H1 (cell line): ENCODE results near the gene C19orf12. TPM values are rescaled to one million over a fixed set of nuclear protein-coding genes. Genes with fewer than 3 reads are reported as not detected.

Experiments used
- CTCF ChIA-PET: fragments of 300-600 bp; sonication (Branson Sonifier 250); formaldehyde crosslinking; loops from one replicate; lab custom pipeline; 2021; ENCODE audit not compliant: partially characterized antibody; lab: Charles Lee
- POLR2A ChIA-PET: fragments of 300-600 bp; sonication (Branson Sonifier 250); formaldehyde crosslinking; loops from one replicate; lab custom pipeline; 2021; ENCODE audit warnings: inconsistent platforms; ENCODE audit not compliant: partially characterized antibody; lab: Charles Lee
- DNase-seq, 2 experiments: peaks; one replicate each; pipeline versions ENCODE4 v3.0.0 to v3.0.0-alpha.2; 2010 to 2022; ENCODE audit warnings: low spot score in 2 of 2, low read depth in 1 of 2, mixed read lengths in 1 of 2
- FAIRE-seq: peaks from 2 replicates; lab custom pipeline; 2011; peaks lifted over from hg19 to GRCh38; lab: Jason Lieb, UNC
- H2AFZ ChIP-seq: 2 replicates; pipeline ENCODE4 v1.8.1; 2012; ENCODE audit warnings: low read length, inconsistent platforms
- H2AK5ac ChIP-seq: 2 replicates; pipeline ENCODE4 v1.6.1; 2013; ENCODE audit warnings: low read depth, low read length
- H2BK120ac ChIP-seq: replicated peaks from 2 replicates; pipeline ENCODE3; 2013; ENCODE audit warnings: low read depth, low read length, inconsistent platforms
- H2BK12ac ChIP-seq: 2 replicates; pipeline ENCODE4 v1.6.1; 2013; ENCODE audit warnings: low read depth, low read length
- H2BK15ac ChIP-seq: 2 replicates; pipeline ENCODE4 v1.6.1; 2013; ENCODE audit warnings: low read length
- H2BK20ac ChIP-seq: 2 replicates; pipeline ENCODE4 v1.6.1; 2013; ENCODE audit warnings: low read length
- H2BK5ac ChIP-seq: 2 replicates; pipeline ENCODE4 v1.6.1; 2013; ENCODE audit warnings: low read depth, low read length
- H3K14ac ChIP-seq: 2 replicates; pipeline ENCODE4 v1.6.1; 2013; ENCODE audit warnings: inconsistent platforms; ENCODE audit not compliant: insufficient read length
- H3K18ac ChIP-seq: 2 replicates; pipeline ENCODE4 v1.6.1; 2013; ENCODE audit warnings: low read length; ENCODE audit errors: extremely low read depth
- H3K23ac ChIP-seq: 2 replicates; pipeline ENCODE4 v1.6.1; 2013; ENCODE audit warnings: inconsistent platforms; ENCODE audit not compliant: insufficient read length
- H3K23me2 ChIP-seq: 2 replicates; pipeline ENCODE4 v1.6.1; 2013; ENCODE audit warnings: low read depth, low read length
- H3K27ac ChIP-seq: 2 replicates; pipeline ENCODE4 v1.6.1; 2011; ENCODE audit warnings: low read depth, low read length, inconsistent platforms
- H3K27me3 ChIP-seq, 4 experiments: replicated peaks in 1 of 4; 1 replicate in 1 of 4; 2 replicates in 3 of 4; pipeline versions ENCODE4 v1.6.1 to v1.8.1; 2011 to 2013; ENCODE audit warnings: low read length in 3 of 4, mild to moderate bottlenecking in 3 of 4, inconsistent platforms in 2 of 4, mixed read lengths in 2 of 4, moderate library complexity in 1 of 4; ENCODE audit not compliant: control insufficient read depth in 3 of 4, insufficient read depth in 3 of 4; ENCODE audit errors: extremely low read depth in 1 of 4
- H3K36me3 ChIP-seq, 4 experiments: 2 replicates each; pipeline versions ENCODE4 v1.6.1 to v1.8.1; 2011 to 2013; ENCODE audit warnings: mild to moderate bottlenecking in 4 of 4, low read length in 3 of 4, moderate library complexity in 2 of 4, control low read depth in 1 of 4, inconsistent platforms in 1 of 4; ENCODE audit not compliant: insufficient read depth in 4 of 4, control insufficient read depth in 2 of 4
- H3K4ac ChIP-seq: replicated peaks from 2 replicates; pipeline ENCODE3; 2013; ENCODE audit warnings: low read length, low read depth, mixed read lengths, inconsistent platforms; ENCODE audit not compliant: insufficient read length
- H3K4me1 ChIP-seq, 4 experiments: replicated peaks in 1 of 4; 1 replicate in 1 of 4; 2 replicates in 3 of 4; pipeline versions ENCODE4 v1.6.1 to v1.8.1; 2011 to 2013; ENCODE audit warnings: low read length in 3 of 4, inconsistent platforms in 2 of 4, mixed read lengths in 1 of 4; ENCODE audit not compliant: insufficient read depth in 4 of 4, control insufficient read depth in 3 of 4
- H3K4me2 ChIP-seq, 2 experiments: 2 replicates each; pipeline versions ENCODE4 v1.6.1 to v1.8.1; 2011 to 2013; ENCODE audit warnings: low read depth in 2 of 2, low read length in 2 of 2, control low read depth in 1 of 2, inconsistent platforms in 1 of 2, mild to moderate bottlenecking in 1 of 2; ENCODE audit not compliant: insufficient read depth in 1 of 2
- H3K4me3 ChIP-seq, 4 experiments: fragments of 200-600, 300-600 bp in 1 of 4; sonication (generic), shearing (Covaris generic), sonication (Bioruptor Twin) in 1 of 4; 2 replicates each; pipeline versions ENCODE4 v1.5.1 to v1.8.1; 2011 to 2016; ENCODE audit warnings: low read length in 4 of 4, low read depth in 3 of 4, control low read depth in 2 of 4, inconsistent platforms in 2 of 4, mild to moderate bottlenecking in 2 of 4, mixed read lengths in 1 of 4, moderate library complexity in 1 of 4; ENCODE audit not compliant: insufficient read depth in 2 of 4; ENCODE audit errors: extremely low read depth in 1 of 4
- H3K56ac ChIP-seq: replicated peaks from 2 replicates; pipeline ENCODE3; 2013; ENCODE audit warnings: low read depth, mild to moderate bottlenecking, mixed read lengths, low read length, inconsistent platforms; ENCODE audit not compliant: insufficient read length
- H3K79me1 ChIP-seq: 2 replicates; pipeline ENCODE4 v1.6.1; 2013; ENCODE audit warnings: low read depth, low read length, control low read depth
- H3K79me2 ChIP-seq, 2 experiments: 2 replicates each; pipeline versions ENCODE4 v1.6.1 to v1.8.1; 2012 to 2013; ENCODE audit warnings: low read length in 2 of 2, mild to moderate bottlenecking in 2 of 2, inconsistent platforms in 1 of 2; ENCODE audit not compliant: insufficient read depth in 2 of 2, control insufficient read depth in 1 of 2
- H3K9ac ChIP-seq, 4 experiments: replicated peaks in 1 of 4; 1 replicate in 1 of 4; 2 replicates in 3 of 4; pipeline versions ENCODE4 v1.6.1 to v1.8.1; 2011 to 2013; ENCODE audit warnings: low read depth in 3 of 4, low read length in 3 of 4, control low read depth in 2 of 4, mild to moderate bottlenecking in 2 of 4, moderate library complexity in 2 of 4, inconsistent platforms in 1 of 4; ENCODE audit errors: extremely low read depth in 1 of 4
- H3K9me3 ChIP-seq, 2 experiments: 2 replicates each; pipeline versions ENCODE4 v1.6.1 to v1.8.1; 2012 to 2013; ENCODE audit warnings: mild to moderate bottlenecking in 2 of 2, moderate library complexity in 2 of 2, control low read depth in 1 of 2, inconsistent platforms in 1 of 2, low read depth in 1 of 2, low read length in 1 of 2, mixed read lengths in 1 of 2; ENCODE audit not compliant: insufficient read depth in 2 of 2
- H4K20me1 ChIP-seq, 2 experiments: replicated peaks in 1 of 2; 2 replicates each; pipeline versions ENCODE3 to v1.8.1; 2011 to 2013; ENCODE audit warnings: inconsistent platforms in 2 of 2, low read length in 2 of 2, mild to moderate bottlenecking in 1 of 2; ENCODE audit not compliant: insufficient read depth in 2 of 2, control insufficient read depth in 1 of 2
- H4K5ac ChIP-seq: 2 replicates; pipeline ENCODE4 v1.6.1; 2013; ENCODE audit warnings: low read length, low read depth, mixed read lengths, inconsistent platforms; ENCODE audit not compliant: insufficient read length
- H4K8ac ChIP-seq: 2 replicates; pipeline ENCODE4 v1.8.0; 2013; ENCODE audit warnings: mild to moderate bottlenecking, moderate library complexity, low read length, inconsistent platforms; ENCODE audit not compliant: insufficient read depth; ENCODE audit errors: extremely low read depth
- H4K91ac ChIP-seq: replicated peaks from 2 replicates; pipeline ENCODE3; 2013; ENCODE audit warnings: low read length, mixed read lengths, inconsistent platforms; ENCODE audit not compliant: insufficient read length
- CHD2 ChIP-seq: IDR thresholded peaks from 2 replicates; pipeline ENCODE4 v1.6.1; 2012; ENCODE audit warnings: low read length, improper control_type of control experiment
- EZH2 ChIP-seq: fragments of 200-600 bp; sonication (generic); IDR thresholded peaks from 2 replicates; pipeline ENCODE4 v1.7.1; 2012; ENCODE audit warnings: low read depth, mild to moderate bottlenecking, moderate library complexity, low read length, inconsistent platforms; ENCODE audit not compliant: severe bottlenecking
- GABPA ChIP-seq: IDR thresholded peaks from 2 replicates; pipeline ENCODE4 v1.6.1; 2011; ENCODE audit warnings: mild to moderate bottlenecking, low read length, moderate library complexity, borderline replicate concordance; ENCODE audit not compliant: insufficient read depth
- HDAC2 ChIP-seq, 2 experiments: fragments of 300-600 bp in 1 of 2; sonication (generic) in 1 of 2; IDR thresholded peaks; 2 replicates each; pipeline ENCODE4 v1.6.1; 2011 to 2012; ENCODE audit warnings: low read depth in 2 of 2, low read length in 2 of 2, mild to moderate bottlenecking in 2 of 2, moderate library complexity in 2 of 2, borderline replicate concordance in 1 of 2, inconsistent platforms in 1 of 2
- JUN ChIP-seq: IDR thresholded peaks from 2 replicates; pipeline ENCODE4 v1.6.1; 2011; ENCODE audit warnings: low read depth, mild to moderate bottlenecking, improper control_type of control experiment, low read length
- KDM5A ChIP-seq: fragments of 200-600 bp; IDR thresholded peaks from 2 replicates; pipeline ENCODE4 v1.7.1; 2012; ENCODE audit warnings: mild to moderate bottlenecking, low read length, inconsistent platforms, mixed read lengths
- POLR2A ChIP-seq, 2 experiments: IDR thresholded peaks; 1 replicate in 1 of 2; 2 replicates in 1 of 2; pipeline ENCODE4 v1.6.1; 2011; ENCODE audit warnings: low read depth in 2 of 2, low read length in 2 of 2, mild to moderate bottlenecking in 2 of 2; ENCODE audit errors: control extremely low read depth in 1 of 2
- RBBP5 ChIP-seq: IDR thresholded peaks from 2 replicates; pipeline ENCODE4 v1.7.1; 2012; ENCODE audit warnings: low read depth, mild to moderate bottlenecking, inconsistent platforms, low read length, moderate library complexity, borderline replicate concordance
- TAF1 ChIP-seq: IDR thresholded peaks from 2 replicates; pipeline ENCODE4 v1.6.1; 2011; ENCODE audit warnings: mild to moderate bottlenecking, low read depth, low read length
- TBP ChIP-seq: IDR thresholded peaks from 2 replicates; pipeline ENCODE4 v1.6.1; 2011; ENCODE audit warnings: low read depth, low read length, improper control_type of control experiment
- TCF12 ChIP-seq: IDR thresholded peaks from 2 replicates; pipeline ENCODE4 v1.6.1; 2011; ENCODE audit warnings: low read depth, mild to moderate bottlenecking, low read length
- TEAD4 ChIP-seq: IDR thresholded peaks from 2 replicates; pipeline ENCODE4 v1.6.1; 2012; ENCODE audit warnings: low read depth, low read length, inconsistent platforms, mixed read lengths
- ZNF274 ChIP-seq: IDR thresholded peaks from 2 replicates; pipeline ENCODE4 v1.7.0; 2012; ENCODE audit warnings: low read length, borderline replicate concordance; ENCODE audit errors: extremely low read depth
- WGBS, 2 experiments: shearing (Covaris generic) in 1 of 2; methylation state at CpG; one replicate each; pipeline versions ENCODE4 v1.1.6 to v1.1.7; 2013 to 2015; ENCODE audit warnings: low lambda C conversion rate in 2 of 2, mixed read lengths in 2 of 2, inconsistent platforms in 1 of 2, low coverage in 1 of 2, missing lambda C conversion rate in 1 of 2; ENCODE audit not compliant: insufficient replicate concordance in 2 of 2, insufficient coverage in 1 of 2, insufficient read length in 1 of 2; ENCODE audit errors: extremely low coverage in 1 of 2, missing lambda C conversion rate in 1 of 2; 5-methylcytosine and 5-hydroxymethylcytosine counted together
- polyA plus RNA-seq, 7 experiments: library from polyadenylated mRNA; depleted of rRNA in 3 of 7; stranded (reverse) in 5 of 7; unstranded in 2 of 7; fragments of >200 nt in 5 of 7; fragments of 200-250 nt in 2 of 7; gene quantifications; 1 replicate in 5 of 7; 2 replicates in 1 of 7; 4 replicates in 1 of 7; pipeline versions ENCODE4 v1.2.1 to v1.2.3, GENCODE V29; 2011 to 2013; ENCODE audit warnings: missing spikeins in 2 of 7, mixed read lengths in 2 of 7
- total RNA-seq: library from RNA; stranded (reverse); fragmentation: NEBNext Ultra II Directional; extraction: Animal tissue kit (Norgen Biotek cat#: 25700); gene quantifications from 2 replicates; pipeline ENCODE4 v1.2.1, GENCODE V29; 2021
- TF ChIP-seq, protein P1 (sequence below): IDR thresholded peaks from 2 replicates; pipeline ENCODE4 v1.6.1; 2011; ENCODE audit warnings: low read length, improper control_type of control experiment

The C19orf12 gene
- total and polyA plus RNA-seq, 2 of the 8 experiments (the other 6 are each of a cell fraction or from before 2014, with no cell fraction given), result 10.7 to 11.9 TPM

DNA sequence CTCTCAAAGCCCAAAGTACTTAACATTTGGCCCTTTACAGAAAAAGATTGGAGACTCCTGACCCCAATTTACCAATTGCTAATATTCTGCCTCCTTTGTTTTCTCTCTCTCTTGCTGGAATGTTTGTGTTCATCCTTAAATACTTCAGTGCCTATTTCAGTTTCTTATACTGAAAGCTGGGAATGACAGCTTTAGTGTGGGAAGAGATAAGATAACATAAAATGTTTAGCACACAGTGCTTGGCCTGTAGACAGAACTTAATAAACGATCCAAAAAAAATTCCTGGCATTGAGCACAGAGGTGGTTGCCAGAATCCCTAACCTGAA is 52.8 kb downstream of the C19orf12 start:
- H3K4me1 ChIP-seq, result peaks cover 0 to 9% (median 7%) of the 10 kb centered on the region in 4 experiments; a peak in 6 of 7 replicates
- H3K4me3 ChIP-seq, result no peak overlapping the region
- DNase-seq, result no peak
- 78% methylated on average over 1 of the region's 1 CpG; no CpG with 5 or more reads in 1 of the 2 experiments for WGBS, 2 experiments
- no peak overlapping the region for H3K9ac ChIP-seq
- no peaks in the 10 kb centered on the region for H3K9me3 ChIP-seq
- H2AK5ac ChIP-seq, result no peak overlapping the region
- no peaks in the 10 kb centered on the region for H3K79me1 ChIP-seq
- no peak overlapping the region for H2BK20ac ChIP-seq
- H3K27me3 ChIP-seq, result peaks cover 0 to 10% (median 1%) of the 10 kb centered on the region in 4 experiments; a peak in 4 of 7 replicates
- H3K36me3 ChIP-seq, result no peaks in the 10 kb centered on the region
- H2BK12ac ChIP-seq, result no peak overlapping the region
- H4K91ac ChIP-seq, result no peak overlapping the region
- no peak overlapping the region for H3K14ac ChIP-seq
- H3K27ac ChIP-seq, result no peak overlapping the region
- no peak overlapping the region for H3K23ac ChIP-seq
- H3K4me2 ChIP-seq, result no peak overlapping the region
- H3K79me2 ChIP-seq, result no peaks in the 10 kb centered on the region
- peaks cover 13% of the 10 kb centered on the region for H3K23me2 ChIP-seq
- H3K18ac ChIP-seq, result no peak overlapping the region
- POLR2A ChIA-PET, result no interaction called here
- no peak for FAIRE-seq
- no peak overlapping the region for H4K8ac ChIP-seq
- H4K20me1 ChIP-seq, result no peaks in the 10 kb centered on the region
- no peak overlapping the region for H2BK5ac ChIP-seq
- CTCF ChIA-PET, result interaction anchor here (1.5 to 4.0 kb wide), 3 partner anchors 28 to 52 kb away, joined by 3 to 20 read pairs (median 7); no protein-coding TSS in a partner anchor
- no peak overlapping the region for H2BK120ac ChIP-seq
- H2BK15ac ChIP-seq, result no peak overlapping the region
- TF ChIP-seq GABPA (no peak), HDAC2 (IDR thresholded peaks at IDR 0.05; ENCODE audit: borderline replicate concordance in 1 of 2, low read depth in 2 of 2, low read length in 2 of 2) (no peak), JUN (no peak), RBBP5 (no peak), KDM5A (no peak), TEAD4 (no peak), TBP (no peak), POLR2A (IDR thresholded peaks at IDR 0.05; ENCODE audit: control extremely low read depth in 1 of 2, low read depth in 2 of 2, low read length in 2 of 2) (no peak), CHD2 (no peak), TCF12 (no peak), TAF1 (no peak), EZH2 (no peak), ZNF274 (no peak)
- TF ChIP-seq, protein P1, sequence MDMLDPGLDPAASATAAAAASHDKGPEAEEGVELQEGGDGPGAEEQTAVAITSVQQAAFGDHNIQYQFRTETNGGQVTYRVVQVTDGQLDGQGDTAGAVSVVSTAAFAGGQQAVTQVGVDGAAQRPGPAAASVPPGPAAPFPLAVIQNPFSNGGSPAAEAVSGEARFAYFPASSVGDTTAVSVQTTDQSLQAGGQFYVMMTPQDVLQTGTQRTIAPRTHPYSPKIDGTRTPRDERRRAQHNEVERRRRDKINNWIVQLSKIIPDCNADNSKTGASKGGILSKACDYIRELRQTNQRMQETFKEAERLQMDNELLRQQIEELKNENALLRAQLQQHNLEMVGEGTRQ, result no peak
- no peak overlapping the region for H4K5ac ChIP-seq
- no peak overlapping the region for H3K56ac ChIP-seq
- no peak overlapping the region for H2AFZ ChIP-seq
- no peak overlapping the region for H3K4ac ChIP-seq
